Hepatocyte (in vitro differentiated cells): ENCODE results near the gene PLXNB3.

ENCODE experiments used
- EZH2 ChIP-seq: fragments of 200-600 bp; sonication (generic); IDR thresholded peaks from 2 replicates; pipeline ENCODE4 v1.6.1; 2016; ENCODE audit warnings: antibody characterized with exemption, mild to moderate bottlenecking, borderline replicate concordance
- EZH2phosphoT487 ChIP-seq: fragments of 200-600 bp; sonication (generic); IDR thresholded peaks from one replicate; pipeline ENCODE4 v1.6.1; 2018; ENCODE audit warnings: antibody characterized with exemption, mild to moderate bottlenecking, low read depth, moderate library complexity; ENCODE audit not compliant: unreplicated experiment, severe bottlenecking

- TF ChIP-seq EZH2 (no peak), EZH2phosphoT487 (no peak)
Observed at GRCh38 chrX:153821066-153821465, 57.0 kb downstream of the PLXNB3 start.
